Uterus (tissue), 2 donors: ENCODE data around the gene ZNF761.

Source experiments
- CTCF ChIP-seq, 4 experiments: fragments of 200-600 bp in 2 of 4; fragments of 450-650 bp in 2 of 4; sonication (generic) in 2 of 4; IDR thresholded peaks; one replicate each; pipeline ENCODE4 v1.5.1; 2016 to 2019; ENCODE audit warnings: antibody characterized with exemption in 4 of 4, mild to moderate bottlenecking in 2 of 4, moderate library complexity in 1 of 4
- POLR2A ChIP-seq, 2 donors: fragments of 450-650 bp; IDR thresholded peaks; one replicate each; pipeline ENCODE4 v1.6.1; 2016; ENCODE audit warnings: antibody characterized with exemption in 2 of 2, mild to moderate bottlenecking in 1 of 2, moderate library complexity in 1 of 2

GRCh38 chr19:53388904-53389303, 42.9 kb upstream of the ZNF761 start:
- TF ChIP-seq CTCF (IDR thresholded peaks at IDR 0.05), result no peak
- TF ChIP-seq POLR2A (IDR thresholded peaks at IDR 0.05), result no peak
